Measurements from ENCODE around the gene IDUA. TPM values are rescaled to one million over a fixed set of nuclear protein-coding genes. Genes with fewer than 3 reads are reported as not detected.

The IDUA gene
- total and polyA plus RNA-seq, 2 experiments from 2014 or later, result 26.4 to 30.7 TPM

- in situ Hi-C loops (cut with MboI), result no loop called here
- Histone ChIP-seq H3K79me2 (ENCODE audit: insufficient read depth) (no peaks in the 10 kb centered on the region), H3K4me2 (ENCODE audit: unreplicated experiment) (no peak within 1 kb of the TSS), H3K27me3 (replicated peaks; ENCODE audit: insufficient read depth) (peaks cover 14% of the 10 kb centered on the region; the same call in 1 of the 2 replicates), H3K9ac (no peak within 1 kb of the TSS), H3K4me3 (no peak within 1 kb of the TSS), H2AFZ (no peak within 1 kb of the TSS), H3K4me1 (ENCODE audit: insufficient read depth) (no peaks in the 10 kb centered on the region), H3F3A (ENCODE audit: insufficient read depth) (no peaks in the 10 kb centered on the region), H3K9me2 (ENCODE audit: insufficient read depth) (no peaks in the 10 kb centered on the region), H3K9me3 (ENCODE audit: low read depth) (no peaks in the 10 kb centered on the region), H4K20me1 (ENCODE audit: insufficient read depth) (no peaks in the 10 kb centered on the region), H3K36me3 (ENCODE audit: low read depth) (no peaks in the 10 kb centered on the region), H3K27ac (no peak within 1 kb of the TSS)
- WGBS, 2 experiments (ENCODE audit: low coverage in 1 of 2, low lambda C conversion rate in 2 of 2, missing lambda C conversion rate in 2 of 2), result 93 to 94% methylated on average over 36 to 37 of the region's 37 CpGs
- TF ChIP-seq EZH2phosphoT487 (IDR thresholded peaks at IDR 0.05; ENCODE audit: insufficient read depth, low read depth) (no peak), EZH2 (IDR thresholded peaks at IDR 0.05; ENCODE audit: insufficient read depth, poor library complexity, severe bottlenecking) (no peak)
- no peak for DNase-seq
These were observed 6.5 kb downstream of the IDUA start, which contains the start of gene SLC26A1 for GRCh38 chr4:993111-994029. SLC26A1 (minus strand) TSS chr4:993404; CDS start chr4:991703, 1,701 bp downstream.

GRCh38 chr4:995311-996026, 8.6 kb downstream of the IDUA start:
- H3K4me2 ChIP-seq (ENCODE audit: unreplicated experiment), result no peak overlapping the region
- 90 to 92% methylated on average over 22 to 23 of the region's 23 CpGs for WGBS, 2 experiments (ENCODE audit: low coverage in 1 of 2, low lambda C conversion rate in 2 of 2, missing lambda C conversion rate in 2 of 2)

GRCh38 chr4:996030-996996, 9.5 kb downstream of the IDUA start:
- H3K9ac ChIP-seq, result no peak overlapping the region
- no peaks in the 10 kb centered on the region for H3K4me1 ChIP-seq (ENCODE audit: insufficient read depth)
- no peaks in the 10 kb centered on the region for H3K9me2 ChIP-seq (ENCODE audit: insufficient read depth)
- TF ChIP-seq EZH2 (IDR thresholded peaks at IDR 0.05; ENCODE audit: insufficient read depth, poor library complexity, severe bottlenecking) (peak; percentile 59), EZH2phosphoT487 (IDR thresholded peaks at IDR 0.05; ENCODE audit: insufficient read depth, low read depth) (no peak)
- no peak overlapping the region for H3K27ac ChIP-seq
- no peak overlapping the region for H2AFZ ChIP-seq
- H3K4me3 ChIP-seq, result no peak overlapping the region
- in situ Hi-C loops (cut with MboI), result no loop called here
- H3K4me2 ChIP-seq (ENCODE audit: unreplicated experiment), result no peak overlapping the region
- H3K27me3 ChIP-seq (replicated peaks; ENCODE audit: insufficient read depth), result peaks cover 17% of the 10 kb centered on the region
- H3K79me2 ChIP-seq (ENCODE audit: insufficient read depth), result no peaks in the 10 kb centered on the region
- H3F3A ChIP-seq (ENCODE audit: insufficient read depth), result no peaks in the 10 kb centered on the region
- WGBS, 2 experiments (ENCODE audit: low coverage in 1 of 2, low lambda C conversion rate in 2 of 2, missing lambda C conversion rate in 2 of 2), result 61 to 63% methylated on average over 11 to 15 of the region's 15 CpGs
- H3K36me3 ChIP-seq (ENCODE audit: low read depth), result no peaks in the 10 kb centered on the region
- H3K9me3 ChIP-seq (ENCODE audit: low read depth), result no peaks in the 10 kb centered on the region
- DNase-seq, result no peak
- H4K20me1 ChIP-seq (ENCODE audit: insufficient read depth), result no peaks in the 10 kb centered on the region

More at GRCh38 chr4:995311-996026, 8.6 kb downstream of the IDUA start:
- Histone ChIP-seq H4K20me1 (ENCODE audit: insufficient read depth) (no peaks in the 10 kb centered on the region), H3K9ac (no peak overlapping the region), H3F3A (ENCODE audit: insufficient read depth) (no peaks in the 10 kb centered on the region), H3K79me2 (ENCODE audit: insufficient read depth) (no peaks in the 10 kb centered on the region), H3K4me1 (ENCODE audit: insufficient read depth) (no peaks in the 10 kb centered on the region), H3K36me3 (ENCODE audit: low read depth) (no peaks in the 10 kb centered on the region), H2AFZ (no peak overlapping the region), H3K4me3 (no peak overlapping the region), H3K9me3 (ENCODE audit: low read depth) (no peaks in the 10 kb centered on the region), H3K9me2 (ENCODE audit: insufficient read depth) (no peaks in the 10 kb centered on the region), H3K27ac (no peak overlapping the region), H3K27me3 (replicated peaks; ENCODE audit: insufficient read depth) (peaks cover 16% of the 10 kb centered on the region; the same call in 1 of the 2 replicates)
- in situ Hi-C loops (cut with MboI), result no loop called here
- no peak for TF ChIP-seq EZH2 (IDR thresholded peaks at IDR 0.05; ENCODE audit: insufficient read depth, poor library complexity, severe bottlenecking)
- no peak for TF ChIP-seq EZH2phosphoT487 (IDR thresholded peaks at IDR 0.05; ENCODE audit: insufficient read depth, low read depth)
- no peak for DNase-seq
